ENCODE measurements around the gene TGFBR2. TPM values are rescaled to one million over a fixed set of nuclear protein-coding genes. Genes with fewer than 3 reads are reported as not detected.

Gene TGFBR2
- total RNA-seq, 1 experiment from 2014 or later, result 22.5 TPM

- ChIA-PET CTCF (interaction anchor here (0.7 to 1.7 kb wide), 16 partner anchors 9 to 681 kb away, joined by 3 to 14 read pairs (median 4); no protein-coding TSS in a partner anchor), RAD21 (ENCODE audit: low non-redundant PET in 1 of 2, low total read pairs in 2 of 2, uncharacterized antibody in 2 of 2, unreplicated experiment in 2 of 2) (interaction anchor here (0.6 to 1.7 kb wide), 6 partner anchors 15 to 651 kb away, joined by 3 to 5 read pairs (median 4); no protein-coding TSS in a partner anchor), POLR2A (no interaction called here)
- no peaks in the 10 kb centered on the region; the same call in 1 of the 2 replicates for H4K20me1 ChIP-seq (ENCODE audit: insufficient read depth)
- H3K36me3 ChIP-seq (ENCODE audit: control insufficient read depth in 1 of 2, insufficient read depth in 2 of 2, low read length in 2 of 2), result peaks cover 24 to 54% of the 10 kb centered on the region in 2 experiments
- H2AFZ ChIP-seq (ENCODE audit: low read depth, low read length, poor library complexity, severe bottlenecking), result no peak overlapping the region
- DNase-seq (ENCODE audit: low read depth, low spot score), result peak; percentile 40
- H3K79me2 ChIP-seq (ENCODE audit: insufficient read depth, low read length), result peaks cover 27% of the 10 kb centered on the region
- no peaks in the 10 kb centered on the region for H3K27me3 ChIP-seq (ENCODE audit: insufficient read depth, low read length)
- H3K4me1 ChIP-seq (ENCODE audit: control insufficient read depth in 1 of 2, insufficient read depth in 2 of 2, low read length in 2 of 2), result peaks cover 19 to 31% of the 10 kb centered on the region in 2 experiments
- no peaks in the 10 kb centered on the region for H3K9me3 ChIP-seq (ENCODE audit: control insufficient read depth in 1 of 2, insufficient read depth in 1 of 2, low read depth in 1 of 2, low read length in 2 of 2)
- peak; percentile 70 for ATAC-seq
- BruUV-seq (replicated peaks), result no TSS peak
- H3K9me2 ChIP-seq (ENCODE audit: insufficient read depth), result no peaks in the 10 kb centered on the region
- H3K27ac ChIP-seq (ENCODE audit: low read depth, low read length), result no peak overlapping the region; the same call in 1 of the 2 replicates
- no peak overlapping the region for H3K9ac ChIP-seq (ENCODE audit: low read length)
- intact Hi-C loops (cut with micrococcal nuclease), result loop anchor here (1.0 kb wide), 4 partner anchors 374 to 651 kb away; no protein-coding TSS in a partner anchor
- no peak overlapping the region for H3K4me3 ChIP-seq (replicated peaks in 1 of 2; ENCODE audit: low read depth in 1 of 2, low read length in 2 of 2)
- H3K4me2 ChIP-seq (ENCODE audit: low read length), result no peak overlapping the region
- TF ChIP-seq EZH2 (IDR thresholded peaks at IDR 0.05) (no peak), CEBPB (IDR thresholded peaks at IDR 0.05; ENCODE audit: low read depth) (no peak), TCF7L2 (IDR thresholded peaks at IDR 0.05; ENCODE audit: borderline replicate concordance, extremely low read depth, insufficient read depth, insufficient read length) (no peak), ZFX (IDR thresholded peaks at IDR 0.05) (no peak), SIN3A (IDR thresholded peaks at IDR 0.05; ENCODE audit: low read depth) (0 out of 2 replicates have a peak, but pooled peaks have one; percentile 37), POLR2A (IDR thresholded peaks at IDR 0.05; ENCODE audit: borderline replicate concordance, extremely low read depth, insufficient read depth, insufficient read length) (no peak), SP1 (IDR thresholded peaks at IDR 0.05; ENCODE audit: low read depth) (no peak), EGR1 (IDR thresholded peaks at IDR 0.05; ENCODE audit: low read depth) (0 out of 2 replicates have a peak, but pooled peaks have one; percentile 14), MAX (IDR thresholded peaks at IDR 0.05) (no peak; the same call in 1 of the 2 replicates), YY1 (IDR thresholded peaks at IDR 0.05; ENCODE audit: extremely low read depth, insufficient replicate concordance, low read depth, low read length) (no peak), ATF3 (IDR thresholded peaks at IDR 0.05) (no peak), ZNF274 (IDR thresholded peaks at IDR 0.05; ENCODE audit: low read depth, low read length) (no peak), CTCF (IDR thresholded peaks at IDR 0.05 in 2 of 3, conservative IDR thresholded peaks at IDR 0.05 in 1 of 3; ENCODE audit: borderline replicate concordance in 1 of 3, insufficient read depth in 1 of 3, low read depth in 2 of 3, low read length in 2 of 3) (peak; percentile 62 to 85 (median 67); a peak in 5 of 6 replicates), EZH2phosphoT487 (IDR thresholded peaks at IDR 0.05; ENCODE audit: borderline replicate concordance) (no peak), CBX3 (IDR thresholded peaks at IDR 0.05; ENCODE audit: low read depth) (0 out of 2 replicates have a peak, but pooled peaks have one; percentile 18), REST (IDR thresholded peaks at IDR 0.05; ENCODE audit: low read depth) (no peak), JUND (IDR thresholded peaks at IDR 0.05) (no peak), ELF1 (IDR thresholded peaks at IDR 0.05; ENCODE audit: borderline replicate concordance, low read depth) (no peak), POLR2AphosphoS5 (IDR thresholded peaks at IDR 0.05; ENCODE audit: low read depth, low read length) (no peak), RAD21 (IDR thresholded peaks at IDR 0.05; ENCODE audit: low read depth) (peak; percentile 97), FOSL1 (IDR thresholded peaks at IDR 0.05; ENCODE audit: low read depth) (no peak)
Measured at GRCh38 chr3:30693470-30694120, 87.2 kb downstream of the TGFBR2 start.
